CD8-positive, alpha-beta memory T cell (primary cell): Measurements from ENCODE around the gene CSTPP1. TPM values are rescaled to one million over a fixed set of nuclear protein-coding genes. Genes with fewer than 3 reads are reported as not detected.

Experiments
- CTCF ChIA-PET: fragments of 350-600 bp; sonication (Branson Sonifier 250); formaldehyde crosslinking; loops from one replicate; lab custom pipeline; 2021; ENCODE audit warnings: antibody characterized with exemption; lab: Charles Lee
- POLR2A ChIA-PET: fragments of 350-600 bp; sonication (Branson Sonifier 250); formaldehyde crosslinking; loops from one replicate; lab custom pipeline; 2021; ENCODE audit warnings: antibody characterized with exemption; lab: Charles Lee
- DNase-seq, 5 donors: peaks; one replicate each; pipeline versions ENCODE4 v3.0.0 to v3.0.0-alpha.2; 2020 to 2022; ENCODE audit warnings: mixed read lengths in 1 of 5
- H3K27ac ChIP-seq: one replicate; pipeline ENCODE4 v1.7.0; 2013; ENCODE audit warnings: low read depth, mild to moderate bottlenecking, low read length, moderate library complexity
- H3K27me3 ChIP-seq: 2 replicates; pipeline ENCODE4 v1.7.0; 2013; ENCODE audit warnings: low read length, mild to moderate bottlenecking; ENCODE audit not compliant: insufficient read depth, poor library complexity, severe bottlenecking
- H3K36me3 ChIP-seq: 2 replicates; pipeline ENCODE4 v1.7.0; 2013; ENCODE audit warnings: mild to moderate bottlenecking, low read length, moderate library complexity; ENCODE audit not compliant: insufficient read depth
- H3K4me1 ChIP-seq: 2 replicates; pipeline ENCODE4 v1.7.0; 2013; ENCODE audit warnings: mild to moderate bottlenecking, low read length, moderate library complexity; ENCODE audit not compliant: insufficient read depth
- H3K4me3 ChIP-seq: 2 replicates; pipeline ENCODE4 v1.7.0; 2013; ENCODE audit warnings: mild to moderate bottlenecking, low read length
- H3K9me3 ChIP-seq: 2 replicates; pipeline ENCODE4 v1.7.0; 2013; ENCODE audit warnings: mild to moderate bottlenecking, low read length
- H3K27ac Mint-ChIP-seq, 8 donors: one replicate each; pipeline ENCODE4 v1.8.0; 2020 to 2021; ENCODE audit warnings: mixed read lengths in 8 of 8, mild to moderate bottlenecking in 6 of 8, inconsistent platforms in 3 of 8, moderate library complexity in 3 of 8
- H3K27me3 Mint-ChIP-seq, 2 donors: one replicate each; pipeline ENCODE4 v1.8.0; 2020 to 2021; ENCODE audit warnings: mixed read lengths in 2 of 2, mild to moderate bottlenecking in 1 of 2, moderate library complexity in 1 of 2
- H3K36me3 Mint-ChIP-seq, 3 donors: one replicate each; pipeline ENCODE4 v1.8.0; 2020 to 2021; ENCODE audit warnings: mixed read lengths in 3 of 3, inconsistent platforms in 1 of 3, mild to moderate bottlenecking in 1 of 3
- H3K4me1 Mint-ChIP-seq, 3 donors: one replicate each; pipeline ENCODE4 v1.8.0; 2020 to 2021; ENCODE audit warnings: mixed read lengths in 3 of 3, inconsistent platforms in 1 of 3, mild to moderate bottlenecking in 1 of 3
- H3K4me3 Mint-ChIP-seq, 7 donors: one replicate each; pipeline ENCODE4 v1.8.0; 2020 to 2021; ENCODE audit warnings: mixed read lengths in 7 of 7, mild to moderate bottlenecking in 6 of 7, moderate library complexity in 4 of 7, inconsistent platforms in 2 of 7
- H3K9me3 Mint-ChIP-seq, 5 donors: one replicate each; pipeline ENCODE4 v1.8.0; 2020 to 2022; ENCODE audit warnings: mixed read lengths in 5 of 5, mild to moderate bottlenecking in 3 of 5, moderate library complexity in 2 of 5, inconsistent platforms in 1 of 5
- polyA plus RNA-seq: library from polyadenylated mRNA; unstranded; fragments of 300-500 nt; fragmentation: Illumina TruSeq; gene quantifications from one replicate; pipeline ENCODE4 v1.2.3, GENCODE V29; 2021
- total RNA-seq, 2 experiments: library from RNA; stranded (reverse); gene quantifications; one replicate each; pipeline ENCODE4 v1.2.3, GENCODE V29; 2021

The CSTPP1 gene
- total and polyA plus RNA-seq, 3 experiments from 2014 or later = 16.9 to 19.7 (median 18.4) TPM

- H3K36me3 ChIP-seq = no peaks in the 10 kb centered on the region
- H3K9me3 ChIP-seq = no peaks in the 10 kb centered on the region
- H3K27me3 Mint-ChIP-seq = peaks cover 0 to 13% of the 10 kb centered on the region in 2 donors
- no peaks in the 10 kb centered on the region for H3K9me3 Mint-ChIP-seq
- no peak overlapping the region for H3K4me3 ChIP-seq
- H3K36me3 Mint-ChIP-seq = no peaks in the 10 kb centered on the region
- DNase-seq = no peak
- no peak overlapping the region for H3K4me3 Mint-ChIP-seq
- no peaks in the 10 kb centered on the region for H3K4me1 Mint-ChIP-seq
- ChIA-PET CTCF (no interaction called here), POLR2A (interaction anchor here (0.6 kb wide), 1 partner anchor 62 kb away, joined by 3 read pairs; no protein-coding TSS in a partner anchor)
- H3K27ac ChIP-seq = no peak overlapping the region
- no peaks in the 10 kb centered on the region for H3K4me1 ChIP-seq
- H3K27ac Mint-ChIP-seq = no peak overlapping the region
- H3K27me3 ChIP-seq = no peaks in the 10 kb centered on the region
Observed at GRCh38 chr11:46901156-46901555, 35.4 kb upstream of the CSTPP1 start.

DNA sequence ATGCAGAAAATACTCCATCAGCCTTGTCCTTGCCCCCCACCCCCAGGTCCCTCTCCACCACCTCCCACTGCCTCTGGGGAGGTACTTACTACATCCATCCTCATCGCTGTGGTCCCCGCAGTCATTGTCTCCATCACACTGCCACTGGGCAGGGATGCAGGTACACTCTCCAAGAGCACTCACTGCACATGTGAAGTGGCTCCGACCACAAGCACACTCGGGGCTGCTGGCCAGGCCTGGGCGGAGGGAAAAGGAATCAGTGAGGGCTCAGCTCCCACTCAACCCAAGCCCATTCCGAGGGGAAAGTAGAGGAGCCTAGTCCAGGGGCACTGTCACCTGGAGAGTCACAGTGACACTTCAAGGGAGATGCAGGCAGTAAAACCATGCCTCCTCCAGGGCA lies 33.9 kb upstream of the CSTPP1 start:
- Histone ChIP-seq H3K27ac (no peak overlapping the region), H3K4me3 (no peak overlapping the region), H3K4me1 (no peaks in the 10 kb centered on the region), H3K27me3 (no peaks in the 10 kb centered on the region), H3K9me3 (no peaks in the 10 kb centered on the region), H3K36me3 (no peaks in the 10 kb centered on the region)
- Mint-ChIP-seq H3K9me3 (no peaks in the 10 kb centered on the region), H3K27me3 (peaks cover 0 to 17% of the 10 kb centered on the region in 2 donors), H3K4me3 (no peak overlapping the region), H3K27ac (no peak overlapping the region), H3K36me3 (no peaks in the 10 kb centered on the region), H3K4me1 (no peaks in the 10 kb centered on the region)
- CTCF ChIA-PET = no interaction called here
- DNase-seq = no peak
- POLR2A ChIA-PET = no interaction called here

DNA sequence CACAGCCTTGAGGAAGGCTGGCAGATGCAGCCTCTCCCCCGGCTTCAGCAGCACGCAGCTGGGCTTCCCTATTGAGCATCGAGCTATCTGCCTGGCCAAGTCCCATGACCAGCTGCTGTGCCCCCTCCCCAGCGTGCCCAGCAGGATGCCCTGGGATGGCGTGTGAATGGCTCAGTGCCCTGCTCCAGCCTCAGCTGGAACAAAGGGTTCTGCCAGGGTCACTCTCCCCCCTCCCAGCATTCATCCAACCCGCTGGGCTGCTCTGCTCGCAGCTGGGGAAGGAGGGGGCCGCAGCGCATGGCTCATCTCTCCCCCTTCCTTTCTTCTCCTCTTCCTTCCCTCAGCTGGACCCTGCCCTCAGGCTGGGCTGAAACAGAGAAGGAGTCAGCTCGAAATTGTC lies 32.7 kb upstream of the CSTPP1 start:
- Mint-ChIP-seq H3K27me3 (peaks cover 0 to 17% of the 10 kb centered on the region in 2 donors), H3K27ac (no peak overlapping the region), H3K36me3 (no peaks in the 10 kb centered on the region), H3K4me1 (no peaks in the 10 kb centered on the region), H3K4me3 (no peak overlapping the region), H3K9me3 (no peaks in the 10 kb centered on the region)
- Histone ChIP-seq H3K4me3 (no peak overlapping the region), H3K27ac (no peak overlapping the region), H3K36me3 (no peaks in the 10 kb centered on the region), H3K9me3 (no peaks in the 10 kb centered on the region), H3K27me3 (no peaks in the 10 kb centered on the region), H3K4me1 (no peaks in the 10 kb centered on the region)
- ChIA-PET CTCF (no interaction called here), POLR2A (no interaction called here)
- no peak for DNase-seq

GRCh38 chr11:46905806-46906205 lies 30.8 kb upstream of the CSTPP1 start:
- CTCF ChIA-PET = interaction anchor here (1.4 kb wide), 1 partner anchor 11 kb away, joined by 3 read pairs; no protein-coding TSS in a partner anchor
- no peak overlapping the region for H3K4me3 Mint-ChIP-seq
- Histone ChIP-seq H3K27ac (no peak overlapping the region), H3K27me3 (no peaks in the 10 kb centered on the region), H3K9me3 (no peaks in the 10 kb centered on the region), H3K4me3 (no peak overlapping the region), H3K36me3 (no peaks in the 10 kb centered on the region), H3K4me1 (no peaks in the 10 kb centered on the region)
- POLR2A ChIA-PET = no interaction called here
- H3K9me3 Mint-ChIP-seq = no peaks in the 10 kb centered on the region
- no peaks in the 10 kb centered on the region for H3K36me3 Mint-ChIP-seq
- DNase-seq = no peak
- no peaks in the 10 kb centered on the region for H3K4me1 Mint-ChIP-seq
- peaks cover 1 to 28% of the 10 kb centered on the region in 2 donors for H3K27me3 Mint-ChIP-seq
- H3K27ac Mint-ChIP-seq = no peak overlapping the region

DNA sequence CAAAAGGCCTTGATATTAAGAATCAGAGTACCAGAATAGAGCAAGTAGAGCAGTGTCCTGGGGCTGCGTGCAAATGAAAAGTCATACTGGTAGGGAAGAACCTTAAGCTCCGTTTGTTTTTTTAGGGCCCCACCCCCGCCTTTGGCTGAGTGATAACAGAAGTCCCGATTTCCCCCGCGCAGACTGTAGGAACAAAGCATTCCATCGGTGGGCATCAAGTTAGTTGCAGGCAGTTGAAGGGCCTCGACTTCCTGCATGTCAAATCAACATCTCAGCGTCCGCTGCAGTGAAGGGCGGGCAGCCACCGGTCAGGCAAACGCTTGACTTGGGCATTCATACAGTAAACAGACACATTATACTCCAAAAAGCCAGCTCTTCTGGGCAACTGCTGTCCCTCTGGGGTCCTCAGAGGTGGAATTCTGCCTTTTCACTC lies 29.9 kb upstream of the CSTPP1 start:
- Mint-ChIP-seq H3K4me3 (no peak overlapping the region), H3K9me3 (no peaks in the 10 kb centered on the region), H3K4me1 (no peaks in the 10 kb centered on the region), H3K36me3 (no peaks in the 10 kb centered on the region), H3K27me3 (peaks cover 3 to 27% of the 10 kb centered on the region in 2 donors), H3K27ac (no peak overlapping the region)
- H3K27ac ChIP-seq = no peak overlapping the region
- no peak overlapping the region for H3K4me3 ChIP-seq
- DNase-seq = no peak
- no peaks in the 10 kb centered on the region for H3K9me3 ChIP-seq
- POLR2A ChIA-PET = no interaction called here
- CTCF ChIA-PET = interaction anchor here (1.4 kb wide), 1 partner anchor 10 kb away, joined by 3 read pairs; no protein-coding TSS in a partner anchor
- no peaks in the 10 kb centered on the region for H3K27me3 ChIP-seq
- H3K36me3 ChIP-seq = no peaks in the 10 kb centered on the region
- H3K4me1 ChIP-seq = no peaks in the 10 kb centered on the region

GRCh38 chr11:46907606-46908005 lies 29.0 kb upstream of the CSTPP1 start:
- H3K4me1 Mint-ChIP-seq = no peaks in the 10 kb centered on the region
- no peaks in the 10 kb centered on the region for H3K36me3 ChIP-seq
- no peak overlapping the region for H3K27ac Mint-ChIP-seq
- H3K4me3 ChIP-seq = no peak overlapping the region
- CTCF ChIA-PET = no interaction called here
- H3K27ac ChIP-seq = no peak overlapping the region
- H3K4me3 Mint-ChIP-seq = no peak overlapping the region
- H3K9me3 Mint-ChIP-seq = no peaks in the 10 kb centered on the region
- H3K27me3 ChIP-seq = no peaks in the 10 kb centered on the region
- H3K36me3 Mint-ChIP-seq = no peaks in the 10 kb centered on the region
- DNase-seq = no peak
- H3K27me3 Mint-ChIP-seq = peaks cover 4 to 34% of the 10 kb centered on the region in 2 donors
- POLR2A ChIA-PET = no interaction called here
- H3K4me1 ChIP-seq = no peaks in the 10 kb centered on the region
- no peaks in the 10 kb centered on the region for H3K9me3 ChIP-seq

GRCh38 chr11:46912526-46913150 lies 23.9 kb upstream of the CSTPP1 start:
- CTCF ChIA-PET = interaction anchor here (1.3 kb wide), 1 partner anchor 17 kb away, joined by 5 read pairs; no protein-coding TSS in a partner anchor
- H3K9me3 Mint-ChIP-seq = no peaks in the 10 kb centered on the region
- no peaks in the 10 kb centered on the region for H3K9me3 ChIP-seq
- peaks cover 13% of the 10 kb centered on the region for H3K4me1 ChIP-seq
- H3K27me3 ChIP-seq = peaks cover 40% of the 10 kb centered on the region
- H3K27me3 Mint-ChIP-seq = peaks cover 31 to 68% of the 10 kb centered on the region in 2 donors
- POLR2A ChIA-PET = no interaction called here
- no peak overlapping the region for H3K27ac ChIP-seq
- DNase-seq = no peak
- H3K4me3 Mint-ChIP-seq = no peak overlapping the region
- H3K4me3 ChIP-seq = no peak overlapping the region
- no peaks in the 10 kb centered on the region for H3K36me3 ChIP-seq
- peaks cover 11 to 13% (median 12%) of the 10 kb centered on the region in 3 donors for H3K4me1 Mint-ChIP-seq
- H3K27ac Mint-ChIP-seq = no peak overlapping the region
- no peaks in the 10 kb centered on the region for H3K36me3 Mint-ChIP-seq

DNA sequence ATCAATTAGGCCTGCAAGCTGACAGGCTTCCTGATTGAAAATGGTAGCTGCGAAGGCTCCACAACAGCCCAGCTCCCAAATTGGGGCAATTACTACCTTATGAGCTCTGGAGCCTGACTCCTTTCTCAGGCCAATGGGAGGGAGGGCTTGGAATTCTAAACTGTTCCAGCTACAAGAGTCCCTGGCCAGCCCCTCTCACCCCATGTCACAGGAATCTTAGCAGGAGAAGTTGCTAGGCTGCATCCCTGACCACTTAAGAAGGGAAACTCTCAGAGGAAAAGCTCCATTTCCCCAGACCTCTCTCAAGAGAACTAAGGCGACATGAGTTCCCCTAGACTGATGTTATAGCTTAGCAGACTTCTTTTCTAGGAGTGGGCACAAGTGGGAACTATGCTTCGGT lies 23.1 kb upstream of the CSTPP1 start:
- peaks cover 15% of the 10 kb centered on the region for H3K4me1 ChIP-seq
- peaks cover 42% of the 10 kb centered on the region for H3K27me3 ChIP-seq
- H3K36me3 Mint-ChIP-seq = no peaks in the 10 kb centered on the region
- no peak for DNase-seq
- H3K4me3 ChIP-seq = no peak overlapping the region
- H3K36me3 ChIP-seq = no peaks in the 10 kb centered on the region
- POLR2A ChIA-PET = no interaction called here
- CTCF ChIA-PET = interaction anchor here (1.1 to 1.3 kb wide), 2 partner anchors 16 to 239 kb away, joined by 3 to 5 read pairs; no protein-coding TSS in a partner anchor
- H3K27ac Mint-ChIP-seq = no peak overlapping the region
- no peak overlapping the region for H3K4me3 Mint-ChIP-seq
- H3K27ac ChIP-seq = no peak overlapping the region
- peaks cover 33 to 71% of the 10 kb centered on the region in 2 donors for H3K27me3 Mint-ChIP-seq
- H3K9me3 Mint-ChIP-seq = no peaks in the 10 kb centered on the region
- no peaks in the 10 kb centered on the region for H3K9me3 ChIP-seq
- peaks cover 14 to 16% (median 14%) of the 10 kb centered on the region in 3 donors for H3K4me1 Mint-ChIP-seq
